Hepatocyte (in vitro differentiated cells): ENCODE measurements around the gene WDR70.

Source experiments
- EZH2 ChIP-seq: fragments of 200-600 bp; sonication (generic); IDR thresholded peaks from 2 replicates; pipeline ENCODE4 v1.6.1; 2016; ENCODE audit warnings: antibody characterized with exemption, mild to moderate bottlenecking, borderline replicate concordance
- EZH2phosphoT487 ChIP-seq: fragments of 200-600 bp; sonication (generic); IDR thresholded peaks from one replicate; pipeline ENCODE4 v1.6.1; 2018; ENCODE audit warnings: antibody characterized with exemption, mild to moderate bottlenecking, low read depth, moderate library complexity; ENCODE audit not compliant: unreplicated experiment, severe bottlenecking
- TF ChIP-seq, protein P1 (sequence below): fragments of 200-600 bp; sonication (generic); IDR thresholded peaks from 2 replicates; pipeline ENCODE4 v1.5.1; 2016; ENCODE audit warnings: antibody characterized with exemption, mild to moderate bottlenecking; ENCODE audit not compliant: poor library complexity

DNA sequence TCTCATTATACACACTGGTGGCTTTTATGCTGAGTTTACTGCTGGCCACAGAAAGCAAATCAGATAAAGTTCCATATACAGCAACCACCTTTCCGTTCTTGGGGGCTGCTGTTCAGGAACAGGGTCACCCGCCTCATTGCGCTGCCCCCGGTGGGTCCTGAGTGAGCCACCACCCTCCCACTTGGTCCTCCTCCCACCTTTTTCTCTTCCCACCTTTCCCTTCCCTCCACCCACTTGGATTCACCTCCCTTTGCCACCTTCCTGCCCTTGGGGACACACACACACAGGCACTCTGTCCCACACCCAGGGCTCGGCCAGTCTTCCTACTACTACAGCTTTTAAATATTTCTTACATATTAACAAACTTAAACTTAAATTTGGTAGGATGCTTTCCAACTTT lies 127.6 kb downstream of the WDR70 start:
- TF ChIP-seq, protein P1, sequence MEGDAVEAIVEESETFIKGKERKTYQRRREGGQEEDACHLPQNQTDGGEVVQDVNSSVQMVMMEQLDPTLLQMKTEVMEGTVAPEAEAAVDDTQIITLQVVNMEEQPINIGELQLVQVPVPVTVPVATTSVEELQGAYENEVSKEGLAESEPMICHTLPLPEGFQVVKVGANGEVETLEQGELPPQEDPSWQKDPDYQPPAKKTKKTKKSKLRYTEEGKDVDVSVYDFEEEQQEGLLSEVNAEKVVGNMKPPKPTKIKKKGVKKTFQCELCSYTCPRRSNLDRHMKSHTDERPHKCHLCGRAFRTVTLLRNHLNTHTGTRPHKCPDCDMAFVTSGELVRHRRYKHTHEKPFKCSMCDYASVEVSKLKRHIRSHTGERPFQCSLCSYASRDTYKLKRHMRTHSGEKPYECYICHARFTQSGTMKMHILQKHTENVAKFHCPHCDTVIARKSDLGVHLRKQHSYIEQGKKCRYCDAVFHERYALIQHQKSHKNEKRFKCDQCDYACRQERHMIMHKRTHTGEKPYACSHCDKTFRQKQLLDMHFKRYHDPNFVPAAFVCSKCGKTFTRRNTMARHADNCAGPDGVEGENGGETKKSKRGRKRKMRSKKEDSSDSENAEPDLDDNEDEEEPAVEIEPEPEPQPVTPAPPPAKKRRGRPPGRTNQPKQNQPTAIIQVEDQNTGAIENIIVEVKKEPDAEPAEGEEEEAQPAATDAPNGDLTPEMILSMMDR, result no peak
- TF ChIP-seq EZH2, result no peak
- TF ChIP-seq EZH2phosphoT487, result no peak
